Endodermal cell (in vitro differentiated cells): ENCODE measurements around the gene BATF2. TPM values are rescaled to one million over a fixed set of nuclear protein-coding genes. Genes with fewer than 3 reads are reported as not detected.
"Not testable (repeated sequence)": the region's sequence is repeated elsewhere in the genome, so short reads cannot be mapped to it uniquely, and the experiment has no call there.

Experiments used
- DNase-seq: peaks from one replicate; pipeline ENCODE4 v3.0.0-alpha.2; 2017
- H3K27ac ChIP-seq: 2 replicates; pipeline ENCODE4 v1.5.1; 2013; ENCODE audit warnings: mild to moderate bottlenecking, low read depth, low read length, moderate library complexity
- H3K27me3 ChIP-seq: 2 replicates; pipeline ENCODE4 v1.6.1; 2013; ENCODE audit warnings: mild to moderate bottlenecking, low read length, moderate library complexity; ENCODE audit not compliant: insufficient read depth, control insufficient read depth, poor library complexity, severe bottlenecking
- H3K36me3 ChIP-seq: 2 replicates; pipeline ENCODE4 v1.7.0; 2013; ENCODE audit warnings: mild to moderate bottlenecking, low read length, moderate library complexity; ENCODE audit not compliant: control insufficient read depth, insufficient read depth
- H3K4me1 ChIP-seq: one replicate; pipeline ENCODE4 v1.7.0; 2013; ENCODE audit warnings: low read length; ENCODE audit not compliant: control insufficient read depth, insufficient read depth
- H3K4me3 ChIP-seq: 2 replicates; pipeline ENCODE4 v1.5.1; 2013; ENCODE audit warnings: mild to moderate bottlenecking, low read length, moderate library complexity
- H3K9ac ChIP-seq: 2 replicates; pipeline ENCODE4 v1.6.1; 2013; ENCODE audit warnings: mild to moderate bottlenecking, low read length, moderate library complexity; ENCODE audit not compliant: poor library complexity, severe bottlenecking; ENCODE audit errors: extremely low read depth
- H3K9me3 ChIP-seq: 2 replicates; pipeline ENCODE4 v1.6.1; 2013; ENCODE audit warnings: mild to moderate bottlenecking, low read length, moderate library complexity; ENCODE audit not compliant: control insufficient read depth
- H3K27ac Mint-ChIP-seq: 2 replicates; pipeline ENCODE4 v1.8.0; 2020; ENCODE audit warnings: mixed read lengths
- H3K27me3 Mint-ChIP-seq: 2 replicates; pipeline ENCODE4 v1.8.0; 2021; ENCODE audit warnings: mild to moderate bottlenecking, mixed read lengths; ENCODE audit not compliant: insufficient read depth
- H3K36me3 Mint-ChIP-seq: 2 replicates; pipeline ENCODE4 v1.8.0; 2020; ENCODE audit warnings: low read depth, mixed read lengths
- H3K4me1 Mint-ChIP-seq: 2 replicates; pipeline ENCODE4 v1.8.0; 2020; ENCODE audit warnings: mixed read lengths
- H3K4me3 Mint-ChIP-seq: 2 replicates; pipeline ENCODE4 v1.8.0; 2020; ENCODE audit warnings: mild to moderate bottlenecking, moderate library complexity, mixed read lengths
- H3K9me3 Mint-ChIP-seq: 2 replicates; pipeline ENCODE4 v1.8.0; 2020; ENCODE audit warnings: mild to moderate bottlenecking, mixed read lengths
- WGBS, 2 experiments: methylation state at CpG; one replicate each; pipeline versions ENCODE4 v1.1.5 to v1.1.7; 2013; ENCODE audit warnings: missing lambda C conversion rate in 2 of 2, mixed read lengths in 1 of 2; ENCODE audit not compliant: insufficient coverage in 1 of 2, insufficient read length in 1 of 2; 5-methylcytosine and 5-hydroxymethylcytosine counted together
- total RNA-seq, 2 donors: library from RNA; stranded (reverse); fragmentation: NEBNext Ultra II Directional in 1 of 2; extraction: Animal tissue kit (Norgen Biotek cat#: 25700) in 1 of 2; gene quantifications; 2 replicates in 1 of 2; 3 replicates in 1 of 2; pipeline ENCODE4 v1.2.1, GENCODE V29; 2021
- TF ChIP-seq, protein P1 (sequence below): fragments of 200-600 bp; sonication (generic); conservative IDR thresholded peaks from 2 replicates; pipeline ENCODE4 v1.5.0; 2021; ENCODE audit warnings: antibody characterized with exemption, mild to moderate bottlenecking

BATF2 gene
- total RNA-seq, 2 donors from 2014 or later = 0.27 TPM; not detected in 1

DNA sequence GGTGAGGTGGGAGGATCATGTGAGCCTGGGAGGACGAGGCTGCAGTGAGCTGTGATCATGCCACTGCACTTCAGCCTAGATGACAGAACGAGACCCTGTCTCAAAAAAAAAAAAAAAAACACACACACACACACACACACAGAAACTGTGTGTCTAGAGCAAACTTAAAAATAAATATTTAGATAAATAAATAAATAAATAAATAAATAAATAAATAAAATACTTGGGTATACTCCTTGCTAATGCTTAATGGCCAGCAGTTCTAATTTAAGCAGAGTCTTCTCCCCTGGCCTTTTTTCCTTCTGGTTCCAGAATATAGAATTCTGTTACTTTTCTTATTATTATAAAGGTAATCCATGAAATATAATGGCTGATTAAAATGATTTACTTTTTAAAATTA is 12.1 kb upstream of the BATF2 start:
- H3K4me1 Mint-ChIP-seq = peaks cover 6% of the 10 kb centered on the region
- Histone ChIP-seq H3K4me3 (no peak overlapping the region), H3K27me3 (no peaks in the 10 kb centered on the region), H3K27ac (no peak overlapping the region), H3K9ac (no peak overlapping the region), H3K9me3 (no peaks in the 10 kb centered on the region), H3K4me1 (no peaks in the 10 kb centered on the region), H3K36me3 (no peaks in the 10 kb centered on the region)
- H3K27ac Mint-ChIP-seq = no peak overlapping the region
- no peak for DNase-seq
- WGBS, 2 experiments = no CpG with 5 or more reads among the region's 2 CpGs
- no peak overlapping the region for H3K4me3 Mint-ChIP-seq
- H3K9me3 Mint-ChIP-seq = no peaks in the 10 kb centered on the region
- TF ChIP-seq, protein P1, sequence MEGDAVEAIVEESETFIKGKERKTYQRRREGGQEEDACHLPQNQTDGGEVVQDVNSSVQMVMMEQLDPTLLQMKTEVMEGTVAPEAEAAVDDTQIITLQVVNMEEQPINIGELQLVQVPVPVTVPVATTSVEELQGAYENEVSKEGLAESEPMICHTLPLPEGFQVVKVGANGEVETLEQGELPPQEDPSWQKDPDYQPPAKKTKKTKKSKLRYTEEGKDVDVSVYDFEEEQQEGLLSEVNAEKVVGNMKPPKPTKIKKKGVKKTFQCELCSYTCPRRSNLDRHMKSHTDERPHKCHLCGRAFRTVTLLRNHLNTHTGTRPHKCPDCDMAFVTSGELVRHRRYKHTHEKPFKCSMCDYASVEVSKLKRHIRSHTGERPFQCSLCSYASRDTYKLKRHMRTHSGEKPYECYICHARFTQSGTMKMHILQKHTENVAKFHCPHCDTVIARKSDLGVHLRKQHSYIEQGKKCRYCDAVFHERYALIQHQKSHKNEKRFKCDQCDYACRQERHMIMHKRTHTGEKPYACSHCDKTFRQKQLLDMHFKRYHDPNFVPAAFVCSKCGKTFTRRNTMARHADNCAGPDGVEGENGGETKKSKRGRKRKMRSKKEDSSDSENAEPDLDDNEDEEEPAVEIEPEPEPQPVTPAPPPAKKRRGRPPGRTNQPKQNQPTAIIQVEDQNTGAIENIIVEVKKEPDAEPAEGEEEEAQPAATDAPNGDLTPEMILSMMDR = no peak
- H3K36me3 Mint-ChIP-seq = no peaks in the 10 kb centered on the region
- H3K27me3 Mint-ChIP-seq = peaks cover 2% of the 10 kb centered on the region

DNA sequence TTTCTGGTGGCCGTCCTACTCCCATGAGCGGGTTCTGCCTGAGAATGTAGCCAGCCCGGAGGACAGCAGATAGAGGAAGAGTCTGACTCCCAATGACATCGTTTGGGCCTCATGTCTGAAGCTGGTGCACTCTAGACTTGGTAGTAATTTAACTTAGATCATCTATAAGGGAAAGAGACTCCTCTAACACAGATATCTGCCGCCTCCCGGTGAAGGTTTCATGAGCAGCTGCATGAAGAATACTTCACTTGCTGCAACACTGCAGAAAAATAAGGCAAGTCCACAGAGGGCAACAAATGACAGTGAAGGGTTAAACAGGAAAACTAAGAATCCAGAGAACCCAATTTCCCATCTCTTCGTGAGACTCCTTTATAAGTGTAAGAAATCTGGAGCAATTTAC is 11.2 kb upstream of the BATF2 start:
- no peaks in the 10 kb centered on the region for H3K9me3 Mint-ChIP-seq
- H3K4me1 Mint-ChIP-seq = peaks cover 2% of the 10 kb centered on the region
- no peak overlapping the region for H3K9ac ChIP-seq
- H3K27me3 Mint-ChIP-seq = peaks cover 2% of the 10 kb centered on the region
- TF ChIP-seq, protein P1 = no peak
- no peaks in the 10 kb centered on the region for H3K9me3 ChIP-seq
- H3K27ac ChIP-seq = no peak overlapping the region
- H3K27me3 ChIP-seq = no peaks in the 10 kb centered on the region
- no peak overlapping the region for H3K4me3 Mint-ChIP-seq
- no peaks in the 10 kb centered on the region for H3K36me3 ChIP-seq
- H3K4me3 ChIP-seq = no peak overlapping the region
- no peaks in the 10 kb centered on the region for H3K36me3 Mint-ChIP-seq
- DNase-seq = no peak
- H3K4me1 ChIP-seq = no peaks in the 10 kb centered on the region
- H3K27ac Mint-ChIP-seq = no peak overlapping the region
- WGBS, 2 experiments = 79 to 87% methylated on average over 4 to 7 of the region's 7 CpGs

- not testable (repeated sequence) for H3K9me3 Mint-ChIP-seq
- 70 to 79% methylated on average over 2 to 3 of the region's 3 CpGs for WGBS, 2 experiments
Measured at GRCh38 chr11:65003968-65004367, 7.2 kb upstream of the BATF2 start.

DNA sequence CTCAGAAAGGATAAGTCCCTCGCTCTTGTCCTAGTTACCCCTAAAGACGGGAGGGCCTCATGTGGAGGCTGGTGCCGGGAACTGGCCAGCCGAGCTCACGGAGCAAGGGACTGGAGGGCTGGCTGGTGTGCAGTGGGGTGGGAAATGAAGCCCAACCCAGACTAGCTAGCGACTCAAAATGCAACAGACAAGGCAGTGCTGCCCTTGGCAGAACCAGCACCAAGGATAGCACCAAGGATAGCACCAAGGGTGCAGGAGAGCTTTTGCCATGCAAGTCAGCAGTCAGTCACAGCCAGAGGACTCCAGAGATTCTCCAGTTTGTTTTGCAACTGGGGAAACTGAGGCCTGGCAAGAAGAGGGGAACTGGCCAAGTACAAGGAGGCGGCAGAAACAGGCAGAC is 6.5 kb upstream of the BATF2 start:
- Mint-ChIP-seq H3K9me3 (no peaks in the 10 kb centered on the region), H3K27me3 (peaks cover 2% of the 10 kb centered on the region), H3K4me3 (no peak overlapping the region), H3K27ac (no peak overlapping the region), H3K4me1 (peaks cover 2% of the 10 kb centered on the region), H3K36me3 (no peaks in the 10 kb centered on the region)
- H3K27me3 ChIP-seq = no peaks in the 10 kb centered on the region
- 55 to 73% methylated on average over 6 to 7 of the region's 7 CpGs for WGBS, 2 experiments
- H3K9ac ChIP-seq = no peak overlapping the region
- TF ChIP-seq, protein P1 = no peak
- H3K4me1 ChIP-seq = no peaks in the 10 kb centered on the region
- H3K36me3 ChIP-seq = no peaks in the 10 kb centered on the region
- H3K4me3 ChIP-seq = no peak overlapping the region
- peak; percentile 73 for DNase-seq
- H3K9me3 ChIP-seq = no peaks in the 10 kb centered on the region
- no peak overlapping the region for H3K27ac ChIP-seq

More at GRCh38 chr11:65003968-65004367, 7.2 kb upstream of the BATF2 start:
- not testable (repeated sequence) for H3K4me1 ChIP-seq, H3K4me3 Mint-ChIP-seq, H3K36me3 ChIP-seq, H3K27ac Mint-ChIP-seq, H3K9me3 ChIP-seq, H3K4me1 Mint-ChIP-seq, DNase-seq, H3K4me3 ChIP-seq, H3K27ac ChIP-seq, H3K27me3 ChIP-seq, H3K27me3 Mint-ChIP-seq, H3K9ac ChIP-seq, H3K36me3 Mint-ChIP-seq
